ENCODE measurements around the gene RILPL2. TPM values are rescaled to one million over a fixed set of nuclear protein-coding genes. Genes with fewer than 3 reads are reported as not detected.
"Not testable (repeated sequence)": the region's sequence is repeated elsewhere in the genome, so short reads cannot be mapped to it uniquely, and the experiment has no call there.

RILPL2 gene
- total RNA-seq, 1 donor from 2014 or later = 3.7 TPM

GRCh38 chr12:123407934-123408333 lies 28.6 kb downstream of the RILPL2 start:
- DNase-seq (ENCODE audit: extremely low read depth, low read depth, low spot score) = not testable (repeated sequence)

- DNase-seq (ENCODE audit: extremely low read depth, low read depth, low spot score) = not testable (repeated sequence)
Measured at GRCh38 chr12:123407269-123407668, 29.2 kb downstream of the RILPL2 start.

GRCh38 chr12:123404581-123404980 lies 31.9 kb downstream of the RILPL2 start:
- DNase-seq (ENCODE audit: extremely low read depth, low read depth, low spot score) = no peak

- DNase-seq (ENCODE audit: extremely low read depth, low read depth, low spot score) = no peak
Measured at GRCh38 chr12:123401753-123402683, 34.5 kb downstream of the RILPL2 start.

- no peak for DNase-seq (ENCODE audit: extremely low read depth, low read depth, low spot score)
Measured at GRCh38 chr12:123399255-123399617, 37.2 kb downstream of the RILPL2 start.

GRCh38 chr12:123398550-123399254 lies 37.8 kb downstream of the RILPL2 start:
- no peak for DNase-seq (ENCODE audit: extremely low read depth, low read depth, low spot score)

- DNase-seq (ENCODE audit: extremely low read depth, low read depth, low spot score) = no peak
Measured at GRCh38 chr12:123398177-123398549, 38.3 kb downstream of the RILPL2 start.

- no peak for DNase-seq (ENCODE audit: extremely low read depth, low read depth, low spot score)
Measured at GRCh38 chr12:123397400-123397799, 39.1 kb downstream of the RILPL2 start.

- DNase-seq (ENCODE audit: extremely low read depth, low read depth, low spot score) = no peak
Measured at GRCh38 chr12:123396954-123397353, 39.5 kb downstream of the RILPL2 start.

- no peak for DNase-seq (ENCODE audit: extremely low read depth, low read depth, low spot score)
Measured at GRCh38 chr12:123396543-123396942, 39.9 kb downstream of the RILPL2 start.

GRCh38 chr12:123395236-123395635 lies 41.2 kb downstream of the RILPL2 start:
- DNase-seq (ENCODE audit: extremely low read depth, low read depth, low spot score) = no peak

- DNase-seq (ENCODE audit: extremely low read depth, low read depth, low spot score) = no peak
Measured at GRCh38 chr12:123393747-123394146, 42.7 kb downstream of the RILPL2 start.

GRCh38 chr12:123391546-123392343 lies 44.7 kb downstream of the RILPL2 start:
- DNase-seq (ENCODE audit: extremely low read depth, low read depth, low spot score) = no peak

GRCh38 chr12:123390498-123391426 lies 45.7 kb downstream of the RILPL2 start:
- DNase-seq (ENCODE audit: extremely low read depth, low read depth, low spot score) = no peak

- no peak for DNase-seq (ENCODE audit: extremely low read depth, low read depth, low spot score)
Measured at GRCh38 chr12:123389560-123390351, 46.7 kb downstream of the RILPL2 start.

GRCh38 chr12:123388951-123389559 lies 47.4 kb downstream of the RILPL2 start:
- DNase-seq (ENCODE audit: extremely low read depth, low read depth, low spot score) = no peak

- no peak for DNase-seq (ENCODE audit: extremely low read depth, low read depth, low spot score)
Measured at GRCh38 chr12:123388177-123388950, 48.1 kb downstream of the RILPL2 start.
